HG02943 (cell line): ENCODE measurements around the gene MVD.
"Not testable (repeated sequence)": the region's sequence is repeated elsewhere in the genome, so short reads cannot be mapped to it uniquely, and the experiment has no call there.

Experiments
- ATAC-seq: cut with Tn5 transposase; IDR thresholded peaks from one replicate; pipeline ENCODE4 v1.9.1; 2021; ENCODE audit warnings: mild to moderate bottlenecking, low read depth, moderate library complexity; ENCODE audit not compliant: unreplicated experiment

Gene MVD

DNA sequence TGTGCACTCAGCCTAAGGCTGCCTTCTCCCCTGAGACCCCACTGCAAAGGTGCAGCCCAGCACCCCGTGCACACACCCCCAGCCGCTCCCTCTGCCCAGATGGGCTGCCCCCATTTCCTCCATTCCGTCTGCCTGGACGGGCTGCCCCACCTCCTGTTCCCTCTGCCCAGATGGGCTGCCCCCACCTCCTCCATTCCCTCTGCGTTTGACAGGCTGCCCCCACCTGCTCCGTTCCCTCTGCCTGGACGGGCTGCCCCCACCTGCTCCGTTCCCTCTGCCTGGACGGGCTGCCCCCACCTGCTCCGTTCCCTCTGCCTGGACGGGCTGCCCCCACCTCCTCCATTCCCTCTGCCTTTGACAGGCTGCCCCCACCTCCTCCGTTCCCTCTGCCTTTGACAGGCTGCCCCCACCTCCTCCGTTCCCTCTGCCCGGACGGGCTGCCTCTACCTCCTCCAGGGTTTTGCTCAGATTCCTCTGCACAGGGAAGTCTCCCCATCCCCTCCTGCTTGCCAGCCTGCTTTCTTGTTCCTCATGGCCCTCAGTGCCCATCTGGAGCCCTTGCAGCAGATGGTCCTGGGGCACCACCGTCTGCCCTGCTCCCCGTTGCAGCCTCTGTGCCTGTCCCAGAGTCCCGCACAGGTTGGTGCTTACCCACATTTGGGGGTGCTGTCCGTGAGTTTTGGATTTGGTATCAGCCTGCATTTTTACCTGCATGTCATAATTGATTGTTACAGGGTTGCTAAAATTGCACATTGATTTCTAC, 47.9 kb downstream of the MVD start:
- ATAC-seq: no peak

- no peak for ATAC-seq
Observed at GRCh38 chr16:88613911-88614817, 48.7 kb downstream of the MVD start.

DNA sequence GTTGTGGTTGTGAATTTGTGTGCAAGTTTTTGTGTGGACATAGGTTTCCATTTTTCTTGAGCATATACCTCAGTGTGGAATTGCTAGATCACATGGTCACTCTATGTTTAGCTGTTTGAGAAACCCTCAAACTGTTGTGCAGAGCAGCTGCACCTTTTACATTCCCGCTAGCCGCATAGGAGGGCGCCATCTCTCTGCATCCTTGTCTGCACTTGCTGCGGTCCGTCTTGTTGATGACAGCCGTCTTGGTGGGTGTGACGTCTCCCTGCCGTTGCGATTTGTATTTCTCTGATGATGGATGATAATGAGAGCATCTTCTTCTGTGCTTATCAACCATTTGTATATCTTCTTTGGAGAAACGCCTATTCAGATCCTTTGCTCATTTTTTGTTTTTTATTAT, 49.6 kb downstream of the MVD start:
- ATAC-seq: no peak

GRCh38 chr16:88610909-88611812, 51.7 kb downstream of the MVD start:
- ATAC-seq: no peak

- no peak for ATAC-seq
Observed at GRCh38 chr16:88610080-88610479, 52.8 kb downstream of the MVD start.

GRCh38 chr16:88609426-88609825, 53.5 kb downstream of the MVD start:
- not testable (repeated sequence) for ATAC-seq

DNA sequence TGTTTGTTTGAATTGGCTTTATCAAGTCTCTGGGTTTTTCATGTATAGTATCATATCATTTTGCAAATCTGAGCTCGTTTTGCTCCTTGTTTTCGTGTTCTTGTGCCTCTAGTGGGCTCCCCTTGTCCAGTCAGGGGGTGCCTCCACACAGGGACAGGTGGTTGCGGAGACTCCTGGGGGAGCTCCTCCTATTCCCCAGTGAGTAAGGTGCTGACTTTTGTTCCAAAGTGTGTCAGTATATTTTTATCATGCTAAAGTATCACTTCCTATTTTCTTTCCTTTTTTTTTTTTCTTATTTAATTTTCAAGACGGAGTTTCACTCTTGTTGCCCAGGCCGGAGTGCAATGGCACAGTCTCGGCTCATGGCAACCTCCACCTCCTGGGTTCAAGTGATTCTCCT, 54.8 kb downstream of the MVD start:
- ATAC-seq: no peak

DNA sequence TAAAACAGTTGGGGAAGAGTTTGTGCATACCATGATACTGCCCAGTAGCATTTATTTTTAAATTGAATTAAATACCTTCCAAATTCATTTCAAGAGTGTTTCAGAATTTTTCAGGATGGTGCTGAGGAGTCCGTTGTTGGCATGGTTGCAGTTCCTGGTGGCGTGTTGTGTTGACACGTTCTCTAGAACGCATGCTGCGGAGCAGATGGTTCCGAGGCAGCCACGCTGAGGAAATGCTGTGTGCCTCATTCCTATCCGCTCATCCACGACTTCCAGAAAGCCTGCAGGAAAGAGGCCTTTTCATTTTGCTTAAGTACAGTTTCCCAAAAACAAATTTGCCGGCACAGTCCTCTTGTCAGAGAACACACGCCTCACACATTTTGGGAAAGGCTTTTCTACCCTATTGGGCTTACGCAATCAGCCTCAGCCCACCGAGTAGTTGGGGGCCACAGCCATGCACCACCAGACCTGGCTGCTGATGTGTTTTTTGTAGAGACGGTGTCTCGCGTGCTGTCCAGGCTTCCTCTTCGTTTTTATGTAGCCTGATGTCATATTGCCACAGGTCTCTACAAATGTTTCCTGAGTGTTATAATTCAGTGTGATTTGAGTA, 56.6 kb downstream of the MVD start:
- no peak for ATAC-seq

DNA sequence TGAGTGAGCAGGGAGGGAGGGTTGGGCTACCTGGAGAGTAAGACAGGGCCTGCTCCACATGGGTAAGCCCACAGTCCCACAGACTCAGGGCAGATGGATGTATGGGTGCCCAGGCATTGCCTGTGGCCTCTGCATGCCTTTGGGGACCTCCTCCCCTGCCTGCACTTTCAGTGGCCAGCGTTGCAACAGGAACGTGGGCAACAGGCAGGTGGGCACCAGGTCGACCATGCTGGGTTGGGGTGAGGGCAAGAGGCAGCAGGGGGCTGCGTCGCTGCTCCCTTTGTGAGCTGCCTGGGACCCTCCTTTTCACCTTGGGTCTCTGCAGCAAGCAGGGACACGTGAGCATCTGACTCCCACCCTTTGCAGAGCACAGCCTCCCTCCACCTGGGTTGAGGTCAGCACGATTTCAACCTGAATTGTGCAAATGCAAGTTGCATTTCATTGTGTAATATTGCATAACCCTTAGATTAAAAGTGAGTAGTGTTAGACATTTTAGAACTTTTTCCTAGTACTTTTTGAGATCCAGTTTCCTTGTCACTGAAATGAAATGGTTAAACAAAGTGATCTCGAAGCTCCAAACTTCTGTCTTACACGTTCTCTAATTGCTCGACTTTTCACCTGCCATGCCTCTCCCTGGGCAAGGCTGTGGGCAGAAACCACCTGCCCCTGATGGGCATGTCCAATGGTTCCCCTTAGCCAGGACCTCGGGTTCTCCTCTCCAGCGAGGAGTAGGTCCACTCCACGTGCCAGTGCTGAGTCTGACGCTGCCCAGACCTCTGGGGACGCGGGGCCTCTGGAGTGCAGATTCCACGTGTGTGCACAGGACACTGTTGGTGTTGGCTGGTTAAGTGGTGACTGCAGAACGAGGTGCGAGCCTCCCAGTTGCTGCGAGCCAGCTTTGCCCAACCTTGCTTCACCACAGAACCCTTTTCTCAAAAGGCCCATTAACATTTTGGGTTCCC, 57.4 kb downstream of the MVD start:
- ATAC-seq: no peak

GRCh38 chr16:88602091-88602490, 60.8 kb downstream of the MVD start:
- ATAC-seq: no peak
